Suprapubic skin (tissue), 3 donors: ENCODE data around the gene SH3GL2.

Source experiments
- CTCF ChIP-seq, 2 donors: fragments of 200-600 bp in 1 of 2; fragments of 450-650 bp in 1 of 2; sonication (generic) in 1 of 2; IDR thresholded peaks; one replicate each; pipeline ENCODE4 v1.5.1; 2016 to 2019; ENCODE audit warnings: antibody characterized with exemption in 2 of 2, mild to moderate bottlenecking in 1 of 2, moderate library complexity in 1 of 2
- POLR2A ChIP-seq, 2 donors: fragments of 450-650 bp; IDR thresholded peaks; one replicate each; pipeline ENCODE4 v1.6.1; 2017; ENCODE audit warnings: antibody characterized with exemption in 2 of 2, mild to moderate bottlenecking in 2 of 2, moderate library complexity in 2 of 2

GRCh38 chr9:17535176-17535575 lies 43.7 kb upstream of the SH3GL2 start:
- TF ChIP-seq CTCF (IDR thresholded peaks at IDR 0.05) (no peak), POLR2A (IDR thresholded peaks at IDR 0.05) (no peak)
